ENCODE data around the gene GRID1.

GRID1 gene

DNA sequence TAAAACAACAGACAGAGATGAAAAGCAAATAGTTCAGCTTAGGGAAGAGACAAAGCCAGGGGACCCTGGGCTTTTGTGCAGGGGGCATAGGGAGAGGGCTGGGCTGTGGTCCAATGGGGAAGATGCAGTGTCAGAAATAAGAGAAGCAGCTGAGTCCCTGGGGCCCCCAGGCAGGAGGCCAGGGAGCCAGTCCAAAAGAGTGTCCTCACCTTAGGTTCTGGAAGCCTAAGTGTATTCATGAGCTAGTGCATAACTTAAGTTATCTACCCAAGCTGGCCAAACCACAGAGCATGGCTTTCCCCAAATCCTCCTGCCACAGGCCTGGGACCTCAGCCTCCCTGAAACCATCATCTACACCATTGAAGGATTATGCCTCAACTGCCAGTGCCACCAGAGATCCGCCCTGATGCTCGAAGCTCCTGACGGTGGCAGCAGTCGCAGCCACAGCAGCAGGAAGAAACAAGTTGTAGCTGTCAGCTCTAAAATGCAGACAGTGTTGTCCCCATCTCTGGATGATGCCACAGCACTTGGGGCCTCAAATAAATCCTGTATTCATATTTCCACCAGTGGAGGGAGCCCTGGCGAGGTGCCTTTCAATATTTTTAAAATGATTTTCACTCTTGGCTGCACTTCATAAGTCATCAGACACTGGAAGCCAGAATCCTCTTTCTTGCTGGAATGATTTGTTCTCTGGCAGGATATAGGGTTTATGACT is 574.6 kb downstream of the GRID1 start:
- H3K4me3 ChIP-seq (ENCODE audit: low read depth, low read length) = no peak overlapping the region

DNA sequence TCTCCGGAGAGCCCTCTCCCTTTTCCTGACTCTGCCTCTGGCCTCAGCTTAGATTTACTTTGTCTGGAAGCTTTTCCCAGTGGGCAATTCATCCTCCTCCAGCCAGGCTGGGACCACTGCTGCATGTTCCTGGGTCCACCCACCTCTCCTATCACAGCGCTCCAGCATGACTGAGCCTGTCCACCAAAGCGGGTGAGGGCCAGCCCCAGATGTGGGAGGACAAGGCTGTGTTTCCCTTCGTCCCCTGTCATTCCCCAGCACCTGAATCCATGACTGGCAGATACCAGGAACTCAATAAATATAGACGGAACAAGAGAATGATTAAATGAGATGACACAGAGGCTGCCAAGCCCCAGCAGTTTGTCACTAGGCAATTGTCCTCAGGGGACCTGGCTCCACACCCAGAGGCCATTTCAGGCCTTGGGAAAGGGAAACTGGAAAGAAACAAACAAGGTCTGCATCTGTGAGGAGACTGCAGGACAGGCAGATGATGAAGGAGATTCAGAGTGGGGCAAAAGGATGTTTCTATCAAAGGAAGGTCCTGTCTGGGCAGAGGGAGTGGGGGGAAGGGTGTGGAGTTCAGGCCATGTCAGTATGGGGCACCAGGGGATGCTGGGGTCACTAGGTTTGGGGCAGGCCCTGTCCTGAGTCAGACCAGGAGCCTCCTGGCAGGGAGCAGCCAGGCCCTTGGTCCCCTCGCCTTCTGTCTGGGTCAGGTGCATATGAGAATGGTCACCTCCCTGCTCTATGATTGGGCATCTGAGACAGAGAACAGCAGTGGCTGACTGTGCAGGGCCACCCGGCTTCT is 576.4 kb downstream of the GRID1 start:
- H3K4me3 ChIP-seq (ENCODE audit: low read depth, low read length) = no peak overlapping the region

DNA sequence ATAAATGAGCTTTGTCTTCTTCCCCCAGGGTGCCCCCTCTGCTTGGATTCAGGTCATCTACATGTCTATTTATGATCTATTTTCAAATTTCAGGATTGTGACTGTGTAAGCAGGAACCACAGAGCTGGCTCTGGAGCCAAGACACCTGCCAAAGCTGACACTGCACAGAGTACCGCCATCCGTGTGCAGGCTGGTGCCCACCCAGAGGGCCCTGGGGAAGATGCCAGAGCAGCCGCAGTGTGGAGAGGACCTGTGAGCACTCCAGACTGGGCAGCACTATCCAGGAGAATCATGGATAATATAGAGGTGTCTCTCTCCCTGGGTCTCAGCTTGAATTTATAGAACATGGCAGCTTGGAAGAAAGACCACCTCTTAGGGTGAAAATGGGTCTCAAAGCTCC is 577.5 kb downstream of the GRID1 start:
- no peak overlapping the region for H3K4me3 ChIP-seq (ENCODE audit: low read depth, low read length)

DNA sequence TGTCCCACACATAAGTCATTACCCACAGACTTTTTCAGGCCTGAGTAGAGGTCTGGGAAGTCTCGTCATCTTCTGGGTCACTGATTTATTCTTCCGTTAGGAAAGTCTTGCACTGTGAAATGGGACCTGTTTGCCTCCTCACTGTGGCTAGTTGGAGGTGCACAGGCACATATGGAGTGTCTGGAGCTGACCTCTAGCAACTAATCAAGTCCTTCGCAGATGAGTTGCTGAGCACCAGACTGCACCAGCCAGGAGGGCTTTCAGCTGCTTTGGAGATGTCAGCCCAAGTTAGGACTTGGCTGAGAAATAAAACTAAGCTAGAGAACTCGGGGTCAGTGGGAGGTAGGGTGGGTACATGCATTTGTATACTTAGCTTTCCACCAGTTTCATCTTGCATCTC is 578.0 kb downstream of the GRID1 start:
- no peak overlapping the region for H3K4me3 ChIP-seq (ENCODE audit: low read depth, low read length)

DNA sequence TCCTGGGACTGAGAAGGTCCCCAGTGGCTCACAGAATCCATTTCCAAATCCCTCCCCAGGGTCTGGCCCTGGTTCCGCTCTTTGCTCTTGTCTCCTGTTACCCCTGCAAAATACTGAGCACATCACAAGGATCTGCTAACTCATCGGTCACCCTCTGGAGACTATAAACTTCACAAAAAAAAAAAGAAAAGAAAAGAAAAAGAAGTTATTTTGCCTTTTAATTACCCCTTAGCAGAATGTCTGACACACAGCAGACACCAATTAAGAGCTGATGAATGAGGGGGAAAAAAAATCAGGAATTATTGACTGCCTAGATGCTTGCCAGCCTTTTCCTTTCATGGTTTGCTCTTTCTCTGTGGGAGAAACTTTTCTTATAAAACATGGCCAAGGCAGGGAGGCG is 578.7 kb downstream of the GRID1 start:
- no peak overlapping the region for H3K4me3 ChIP-seq (ENCODE audit: low read depth, low read length)

DNA sequence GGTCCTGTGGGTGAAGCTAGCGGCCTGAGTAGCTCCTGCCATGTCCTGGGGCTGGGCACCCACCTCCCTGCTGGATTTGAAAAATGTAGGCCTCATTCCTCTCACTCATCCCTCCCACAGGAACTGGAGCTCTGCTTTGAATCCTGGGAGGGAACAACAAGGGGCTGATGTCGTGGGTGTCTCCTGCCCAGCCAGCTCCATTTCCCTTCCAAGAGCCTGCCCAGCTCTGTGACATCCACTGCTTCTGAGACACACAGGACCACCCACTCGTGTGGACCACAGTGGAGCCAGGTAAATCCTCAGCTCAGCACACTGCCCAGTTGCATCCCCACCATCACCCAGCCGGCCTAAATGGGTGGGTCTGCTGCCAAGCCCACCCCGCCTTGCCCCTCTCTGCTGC is 579.2 kb downstream of the GRID1 start:
- H3K4me3 ChIP-seq (ENCODE audit: low read depth, low read length) = no peak overlapping the region

DNA sequence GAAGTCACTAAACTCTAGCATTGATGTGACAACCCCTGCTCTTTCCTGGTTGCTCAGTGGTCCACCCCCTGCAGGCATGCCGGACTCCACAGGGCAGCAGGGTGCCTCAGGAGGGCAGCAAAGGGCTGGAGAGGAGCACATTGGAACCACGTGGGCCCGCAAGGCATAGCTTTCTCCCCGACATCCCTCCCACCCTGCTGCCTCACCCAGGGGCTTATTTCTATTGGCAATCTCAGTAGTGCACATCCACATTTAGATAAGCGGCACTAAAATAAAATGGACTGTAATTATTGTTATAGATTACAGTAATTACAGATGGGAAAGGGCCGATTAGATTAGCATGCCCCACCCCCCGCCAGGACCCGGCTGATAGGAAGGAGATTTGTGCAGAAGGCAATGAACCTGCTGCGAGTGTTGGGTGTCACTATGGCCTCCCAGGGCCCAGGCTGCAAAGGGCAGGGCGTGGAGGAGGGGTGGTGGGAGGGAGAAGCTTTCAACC is 580.1 kb downstream of the GRID1 start:
- no peak overlapping the region for H3K4me3 ChIP-seq (ENCODE audit: low read depth, low read length)

DNA sequence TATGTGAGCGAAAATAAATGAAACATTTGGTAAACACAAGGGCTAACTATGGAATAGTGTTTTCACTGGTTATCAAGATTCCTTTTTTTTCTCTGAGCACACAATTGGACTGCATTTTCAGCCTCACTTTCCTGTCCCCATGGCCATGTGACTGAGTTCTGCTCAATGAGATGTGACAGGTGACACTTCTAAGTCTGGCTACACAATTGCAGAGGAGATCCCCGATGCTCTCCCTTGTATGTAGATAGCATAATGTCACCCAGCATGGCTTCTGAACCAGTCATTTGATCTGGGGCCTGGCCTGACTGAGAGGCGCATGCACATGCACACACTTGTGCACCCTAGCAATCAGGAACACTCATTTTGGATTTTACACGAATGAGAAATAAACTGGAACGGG is 581.8 kb downstream of the GRID1 start:
- H3K4me3 ChIP-seq (ENCODE audit: low read depth, low read length) = no peak overlapping the region

DNA sequence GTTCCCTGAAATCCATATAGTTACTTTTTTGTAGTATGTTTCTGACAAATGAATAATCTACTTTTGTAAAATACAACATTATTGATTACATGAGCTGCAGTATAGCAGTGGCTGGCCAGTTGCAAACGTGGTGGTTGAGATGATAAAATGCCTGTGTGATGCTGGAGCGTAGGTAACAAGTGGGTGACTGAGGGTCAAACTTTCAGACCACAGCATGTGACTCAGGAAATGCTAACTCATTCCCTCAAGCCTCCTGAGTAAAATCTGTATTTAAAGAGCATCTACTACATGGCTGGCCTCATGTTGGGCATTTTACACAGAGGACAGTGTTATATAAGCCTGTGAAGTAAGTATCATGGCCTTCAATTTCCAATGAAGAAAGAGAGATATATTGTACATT is 585.2 kb downstream of the GRID1 start:
- no peak overlapping the region for H3K4me3 ChIP-seq (ENCODE audit: low read depth, low read length)

DNA sequence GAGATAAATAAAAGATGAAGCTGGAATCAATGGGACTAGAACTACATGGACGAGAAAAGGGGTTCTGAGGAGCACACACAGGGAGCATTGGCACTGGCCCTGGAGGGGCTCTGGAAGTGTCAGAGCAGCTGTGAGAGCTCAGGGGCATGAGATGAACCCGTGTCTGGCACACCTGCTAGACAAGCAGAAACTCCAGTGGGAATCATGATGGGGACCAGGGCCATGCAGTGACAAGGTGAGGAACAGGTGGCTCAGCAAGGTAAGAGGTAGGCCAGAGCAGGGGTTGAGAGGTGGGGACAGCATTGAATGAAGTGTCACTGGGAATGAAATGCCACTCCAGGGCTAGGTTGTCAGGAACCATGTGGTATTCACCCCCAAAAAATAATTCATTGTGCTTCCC is 588.5 kb downstream of the GRID1 start:
- no peak overlapping the region for H3K4me3 ChIP-seq (ENCODE audit: low read depth, low read length)

DNA sequence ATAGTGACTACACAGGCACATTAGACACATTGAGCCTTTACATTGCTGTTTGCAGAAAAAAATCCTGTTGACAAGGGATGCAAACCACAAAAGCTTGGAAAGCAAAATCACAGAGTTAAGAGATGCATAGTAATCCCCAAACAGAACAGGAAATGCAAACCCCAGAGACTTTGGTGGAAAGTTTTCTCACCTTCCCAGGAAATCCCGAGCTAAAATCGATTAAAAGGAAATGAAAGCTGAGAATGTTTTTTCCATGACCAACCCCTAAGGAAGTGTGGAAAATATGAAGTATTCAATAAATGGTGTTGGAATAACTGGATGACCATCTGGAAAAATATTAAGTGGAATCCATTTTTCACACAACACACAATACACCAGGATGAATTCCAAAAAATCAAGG is 598.7 kb downstream of the GRID1 start:
- H3K4me3 ChIP-seq (ENCODE audit: low read depth, low read length) = no peak overlapping the region

DNA sequence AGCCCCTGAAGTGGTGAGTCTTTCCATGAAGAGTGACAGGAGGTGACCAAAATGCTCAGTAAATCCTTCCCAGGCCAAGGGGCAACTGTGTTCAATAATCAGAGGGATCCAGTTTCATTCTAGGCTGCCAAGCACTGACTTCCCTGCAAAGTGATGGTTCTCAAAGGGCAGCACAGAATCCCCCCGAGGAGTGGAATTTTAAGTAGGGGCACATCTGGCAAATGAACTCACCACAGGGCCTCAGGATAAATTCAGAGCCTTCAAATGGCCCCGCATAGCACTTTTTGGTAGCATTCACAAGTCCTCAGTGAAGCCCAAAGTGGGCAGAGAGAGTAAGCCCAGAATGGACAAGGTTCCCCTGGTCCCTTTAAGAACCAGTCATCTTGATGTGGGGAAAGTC is 602.5 kb downstream of the GRID1 start:
- no peak overlapping the region for H3K4me3 ChIP-seq (ENCODE audit: low read depth, low read length)

DNA sequence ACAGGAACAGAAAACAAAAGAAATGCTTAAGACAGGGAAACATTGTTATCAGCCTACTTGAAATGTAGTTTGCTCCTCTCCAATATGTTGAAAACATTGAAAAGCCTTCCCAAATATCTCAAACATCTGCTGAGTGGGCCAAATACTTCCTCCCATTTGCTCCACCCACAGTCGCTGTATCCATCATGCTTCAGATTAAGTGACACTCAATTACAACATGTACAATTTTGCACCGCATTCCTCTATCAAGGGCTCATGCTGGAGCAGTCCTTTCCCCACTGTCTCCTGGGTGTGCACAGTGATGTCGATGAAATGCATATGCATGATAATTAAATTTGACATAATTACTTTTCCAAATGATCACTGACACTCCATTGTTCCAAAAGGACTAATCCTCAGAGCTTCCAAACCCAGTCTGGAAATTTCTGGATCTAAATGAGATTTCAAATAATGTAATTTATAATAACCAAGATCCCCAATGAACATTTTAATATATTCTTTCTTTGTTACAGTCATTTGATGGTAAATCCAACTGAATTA is 604.6 kb downstream of the GRID1 start:
- H3K4me3 ChIP-seq (ENCODE audit: low read depth, low read length) = no peak overlapping the region

DNA sequence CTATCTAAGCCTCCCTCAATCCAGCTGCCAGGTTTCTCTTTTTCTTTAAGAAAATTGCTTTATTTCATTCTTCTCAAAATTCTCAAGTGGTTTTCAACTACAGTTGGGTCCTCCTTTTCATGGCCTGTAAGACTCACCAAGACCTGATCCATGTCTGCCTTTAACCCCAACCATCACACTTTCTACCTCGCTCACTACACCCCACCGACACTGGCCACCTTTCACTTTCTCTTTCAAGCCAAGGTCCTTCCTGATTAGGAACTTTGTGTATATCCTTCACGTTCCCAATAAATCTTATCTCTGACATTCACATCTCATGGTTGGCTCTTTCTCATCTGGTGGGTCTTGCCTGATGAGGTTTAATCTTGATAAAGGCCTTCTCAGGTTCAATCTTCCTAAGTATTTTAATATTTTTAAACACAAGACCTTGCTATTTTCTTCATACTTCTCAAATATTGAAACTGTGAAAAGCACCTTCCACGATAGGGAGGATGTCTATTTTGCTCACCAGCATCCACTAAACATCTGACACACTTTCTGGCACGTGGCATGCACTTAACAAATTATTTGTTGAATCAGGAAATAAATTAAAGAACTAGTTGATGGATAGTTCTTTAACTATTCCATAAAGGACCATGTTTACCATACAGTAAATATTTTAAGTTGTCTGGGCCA is 624.8 kb downstream of the GRID1 start:
- no peak overlapping the region for H3K4me3 ChIP-seq (ENCODE audit: low read depth, low read length)

DNA sequence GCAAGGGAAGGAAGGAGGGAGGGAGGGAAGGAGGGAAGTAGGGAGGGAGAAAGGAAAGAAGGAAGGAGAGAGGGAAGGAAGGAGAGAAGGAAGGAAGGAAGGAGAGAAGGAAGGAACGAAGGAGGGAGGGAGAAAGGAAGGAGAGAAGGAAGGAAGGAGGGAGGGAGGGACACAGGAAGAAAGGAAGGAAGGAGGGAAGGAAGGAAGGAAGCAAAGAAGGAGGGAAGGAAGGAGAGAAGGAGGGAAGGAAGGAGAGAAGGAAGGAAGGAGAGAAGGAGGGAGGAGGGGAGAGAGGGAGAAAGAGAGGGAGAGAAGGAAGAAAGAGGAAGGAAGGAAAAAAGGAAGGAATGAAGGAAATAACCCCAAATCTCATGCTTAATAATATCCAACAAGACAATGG is 630.6 kb downstream of the GRID1 start:
- no peak overlapping the region for H3K4me3 ChIP-seq (ENCODE audit: low read depth, low read length)

DNA sequence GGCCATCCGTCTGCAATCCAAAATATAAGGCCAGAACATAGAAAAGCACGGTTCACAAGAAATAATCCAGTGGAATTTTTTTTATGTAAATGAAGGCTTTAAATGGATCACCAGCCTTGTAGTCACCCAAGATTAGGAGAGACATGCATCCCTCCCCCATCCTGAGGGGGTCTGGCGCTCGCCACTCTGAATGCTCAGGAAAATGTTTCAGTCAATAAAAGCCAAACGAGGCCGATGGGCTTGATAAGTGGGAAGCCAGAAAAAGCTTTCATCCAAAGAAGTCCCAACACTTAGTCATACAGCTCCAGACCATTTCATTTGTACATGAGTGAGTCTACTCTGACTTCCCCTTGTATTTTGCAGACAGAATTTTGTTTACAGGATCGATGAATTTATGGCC is 631.8 kb downstream of the GRID1 start:
- no peak overlapping the region for H3K4me3 ChIP-seq (ENCODE audit: low read depth, low read length)

DNA sequence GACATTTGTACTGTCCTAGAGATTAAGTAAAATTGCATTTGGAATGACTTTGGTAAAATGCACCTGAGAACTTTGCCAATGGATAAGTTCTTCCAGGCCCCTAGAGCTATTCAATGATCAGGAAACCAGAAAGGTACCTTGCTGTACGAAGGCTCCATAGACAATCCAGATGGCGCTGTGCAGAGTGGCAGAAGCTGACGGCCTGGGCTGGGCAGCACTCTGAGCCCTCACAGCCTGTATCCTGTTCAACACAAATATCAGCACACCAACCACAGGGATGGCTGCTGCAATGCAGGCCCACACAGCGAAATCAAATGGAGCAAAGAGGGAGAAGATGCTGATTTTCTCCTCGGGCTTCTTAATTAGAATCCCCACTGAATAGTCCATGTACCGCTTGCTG is 642.4 kb downstream of the GRID1 start:
- H3K4me3 ChIP-seq (ENCODE audit: low read depth, low read length) = no peak overlapping the region

DNA sequence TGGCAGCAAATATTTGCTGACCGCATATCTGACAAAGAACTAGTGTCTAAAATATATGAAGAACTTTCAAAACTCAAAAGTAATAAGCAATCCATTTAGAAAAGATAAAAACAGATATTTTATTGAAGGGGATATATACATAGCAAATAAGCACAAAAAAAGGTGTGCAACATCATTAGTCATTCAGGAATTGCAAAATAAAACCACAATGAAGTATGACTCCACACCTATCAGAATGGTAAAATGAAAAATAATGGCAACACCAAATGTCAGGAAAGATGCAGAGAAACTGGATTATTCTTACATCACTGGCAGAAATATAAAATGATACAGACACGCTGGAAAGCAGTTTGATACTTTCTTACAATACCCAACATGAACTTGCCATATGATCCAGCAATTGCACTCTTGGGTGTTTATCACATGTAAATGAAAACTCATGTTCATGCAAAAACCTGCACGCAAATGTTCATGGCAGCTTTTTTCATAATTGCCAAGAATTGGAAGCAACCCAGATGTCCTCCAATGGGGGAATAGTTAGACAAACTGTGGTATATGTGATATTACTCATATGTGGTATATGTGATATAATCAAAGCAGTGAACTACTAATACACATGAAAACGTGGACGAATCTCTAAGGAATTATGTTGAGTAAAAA is 645.5 kb downstream of the GRID1 start:
- H3K4me3 ChIP-seq (ENCODE audit: low read depth, low read length) = no peak overlapping the region

DNA sequence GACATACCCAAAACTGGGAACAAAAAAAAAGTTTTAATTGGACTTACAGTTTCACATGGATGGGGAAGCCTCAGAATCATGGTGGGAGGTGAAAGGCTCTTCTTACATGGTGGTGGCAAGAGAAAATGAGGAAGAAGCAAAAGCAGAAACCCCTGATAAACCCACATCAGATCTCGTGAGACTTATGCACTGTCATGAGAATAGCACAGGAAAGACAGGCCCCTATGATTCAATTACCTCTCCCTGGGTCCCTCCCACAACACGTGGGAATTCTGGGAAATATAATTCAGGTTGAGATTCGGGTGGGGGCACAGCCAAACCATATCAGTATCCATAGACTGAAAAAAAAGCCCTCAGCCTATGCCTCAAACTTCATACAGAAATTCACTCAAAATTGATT is 647.2 kb downstream of the GRID1 start:
- H3K4me3 ChIP-seq (ENCODE audit: low read depth, low read length) = no peak overlapping the region

DNA sequence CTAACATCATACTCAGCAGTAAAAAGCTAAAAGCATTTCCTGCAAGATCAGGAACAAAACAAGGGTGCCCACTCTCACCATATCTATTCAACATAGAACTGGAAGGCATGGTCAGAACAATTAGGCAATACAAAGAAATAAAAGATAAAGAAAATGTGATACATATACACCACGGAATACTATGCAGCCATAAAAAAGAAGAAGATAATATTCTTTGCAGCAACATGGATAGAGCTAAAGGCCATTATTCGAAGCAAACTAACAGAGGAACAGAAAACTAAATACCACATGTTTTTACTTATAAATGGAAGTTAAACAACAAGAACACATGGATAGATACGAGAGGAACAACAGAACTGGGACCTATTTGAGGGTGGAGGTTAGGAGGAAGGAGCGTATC is 652.7 kb downstream of the GRID1 start:
- H3K4me3 ChIP-seq (ENCODE audit: low read depth, low read length) = no peak overlapping the region

DNA sequence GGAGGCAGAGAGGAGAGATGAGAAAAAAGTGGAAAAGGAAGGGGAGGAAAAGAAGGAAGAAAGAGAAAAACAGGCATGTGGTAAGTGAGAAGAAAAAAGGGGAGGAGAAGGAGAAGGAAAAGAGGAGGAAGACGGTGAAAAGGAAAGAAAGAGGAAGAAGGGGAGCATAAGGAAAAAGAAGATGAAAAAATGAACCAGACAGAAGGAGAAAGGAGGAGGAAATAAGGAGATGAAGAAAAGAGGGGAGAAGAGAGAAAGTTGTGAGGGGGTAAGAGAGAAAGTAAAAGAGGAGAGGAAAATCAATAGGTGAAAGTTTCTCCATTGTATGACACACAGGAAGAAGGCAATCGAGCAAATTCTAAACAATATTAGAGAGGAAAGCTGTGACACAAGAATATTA is 663.8 kb downstream of the GRID1 start:
- H3K4me3 ChIP-seq (ENCODE audit: low read depth, low read length) = no peak overlapping the region
